Heart right ventricle (tissue), 16 donors: ENCODE measurements around the gene MTFMT. TPM values are rescaled to one million over a fixed set of nuclear protein-coding genes. Genes with fewer than 3 reads are reported as not detected.

Experiments
- ATAC-seq, 8 donors: fragments of 200-7000 bp; cut with Tn5 transposase; one replicate each; pipeline ENCODE4 v1.9.1; 2020; ENCODE audit warnings: mild to moderate bottlenecking in 8 of 8, moderate library complexity in 8 of 8, moderate number of reproducible peaks in 1 of 8
- DNase-seq, 2 donors: peaks; one replicate each; pipeline ENCODE4 v3.0.0-alpha.2; 2020
- H3K27ac ChIP-seq, 10 donors: fragments of 200-600 bp; sonication (generic) in 2 of 10; one replicate each; pipeline versions ENCODE4 v1.5.0 to v1.8.0; 2020 to 2022; ENCODE audit warnings: mild to moderate bottlenecking in 3 of 10
- H3K27me3 ChIP-seq, 7 donors: fragments of 200-600 bp; one replicate each; pipeline ENCODE4 v1.8.0; 2021 to 2022; ENCODE audit warnings: mild to moderate bottlenecking in 2 of 7
- H3K36me3 ChIP-seq, 9 donors: fragments of 200-600 bp; sonication (generic) in 1 of 9; one replicate each; pipeline versions ENCODE4 v1.5.0 to v1.8.0; 2020 to 2022; ENCODE audit warnings: mild to moderate bottlenecking in 2 of 9
- H3K4me1 ChIP-seq, 9 donors: fragments of 200-600 bp; sonication (generic) in 1 of 9; one replicate each; pipeline versions ENCODE4 v1.5.0 to v1.8.0; 2020 to 2022; ENCODE audit warnings: mild to moderate bottlenecking in 4 of 9
- H3K4me3 ChIP-seq, 10 donors: fragments of 200-600 bp; sonication (generic) in 2 of 10; one replicate each; pipeline versions ENCODE4 v1.5.0 to v1.8.0; 2020 to 2022; ENCODE audit warnings: mild to moderate bottlenecking in 7 of 10, moderate library complexity in 2 of 10
- H3K9me3 ChIP-seq, 11 donors: fragments of 200-600 bp in 10 of 11; sonication (generic) in 2 of 11; one replicate each; pipeline versions ENCODE4 v1.5.0 to v1.8.0; 2013 to 2022; ENCODE audit warnings: mild to moderate bottlenecking in 2 of 11, control low read depth in 1 of 11, moderate library complexity in 1 of 11
- CTCF ChIP-seq, 9 donors: fragments of 200-600 bp; sonication (generic) in 2 of 9; IDR thresholded peaks; one replicate each; pipeline versions ENCODE4 v1.5.0 to v1.8.0; 2021 to 2022; ENCODE audit warnings: antibody characterized with exemption in 9 of 9, mild to moderate bottlenecking in 5 of 9, moderate library complexity in 1 of 9
- WGBS, 2 donors: extraction: QIAGEN DNeasy Blood & Tissue Kit; methylation state at CpG; one replicate each; pipeline ENCODE4 v1.1.7; 2013; ENCODE audit warnings: inconsistent platforms in 1 of 2; 5-methylcytosine and 5-hydroxymethylcytosine counted together
- intact Hi-C, 10 donors: fragments of 100-400 bp; cut with DNase I; formaldehyde crosslinking; loops; one replicate each; pipeline versions ENCODE4 v1.11.1 to v1.14.2; 2022
- polyA plus RNA-seq, 2 donors: library from polyadenylated mRNA; stranded (reverse); fragments of 200-250 nt; gene quantifications; one replicate each; pipeline ENCODE4 v1.2.3, GENCODE V29; 2013
- total RNA-seq, 10 donors: library from RNA; stranded (reverse); fragmentation: NEBNext Ultra II Directional in 3 of 10; extraction: Animal tissue kit (Norgen Biotek cat#: 25700) in 3 of 10; gene quantifications; one replicate each; pipeline versions ENCODE4 v1.2.1 to v1.2.4, GENCODE V29; 2021 to 2023
- donor health status: Arrhythmogenic right ventricular cardiomyopathy.
- donor health status: ischemic (EF 13 %, LVEDD 7.1; RV severe dilation, severe dysfunction).
- donor health status: healthy with polysubstance abuse.
- donor health status: DM: no; HTN: yes; CAD: no.
- donor health status: DM: no; HTN: no; CAD: no.
- donor health status: ischemic (EF 25% LVEDD 6.9; RV normal size, moderate dysfunction).
- donor health status: ischemic (EF 25% LVEDD 5.7; RV mildly dilated, moderate dysfunction).
- donor health status: healthy.
- donor health status: DM: yes; HTN: yes; CAD: no.
- donor health status: Ischemic cardiomyopathy.
- donor health status: ischemic (EF 35%, LVEDD 5.7; RV mildly dilated, moderate dysfunction).
- donor health status: nonischemic (EF 11% LVEDD 7.7; RV severe dilation, severe dysfunction).
- donor health status: DM: yes; HTN: yes; CAD: no.
- donor health status: PGD.
- donor health status: ischemic (EF 29% LVEDD 5.4; RV normal size, mild dysfunction).
- donor health status: nonischemic (EF 23%, LVEDD 6.1; RV moderate dilation, normal function).

Gene MTFMT
- total and polyA plus RNA-seq, 12 donors: 5.5 to 21.9 (median 18.2) TPM

GRCh38 chr15:64979252-64979710 lies 50.2 kb downstream of the MTFMT start:
- intact Hi-C loops: no loop called here
- 78 to 80% methylated on average over 7 of the region's 7 CpGs for WGBS, 2 donors
- TF ChIP-seq CTCF (IDR thresholded peaks at IDR 0.05): no peak
- no peak overlapping the region for H3K4me3 ChIP-seq
- H3K27me3 ChIP-seq: no peaks in the 10 kb centered on the region
- DNase-seq (no peak), ATAC-seq (no peak)
- peaks cover 0 to 14% (median 0%) of the 10 kb centered on the region in 9 donors for H3K4me1 ChIP-seq
- H3K9me3 ChIP-seq: no peaks in the 10 kb centered on the region
- peaks cover 0 to 89% (median 25%) of the 10 kb centered on the region in 9 donors for H3K36me3 ChIP-seq
- H3K27ac ChIP-seq: no peak overlapping the region

GRCh38 chr15:64975390-64975789 lies 54.0 kb downstream of the MTFMT start:
- no peak overlapping the region for H3K4me3 ChIP-seq
- intact Hi-C loops: no loop called here
- ATAC-seq (no peak), DNase-seq (no peak)
- peaks cover 0 to 100% (median 44%) of the 10 kb centered on the region in 9 donors for H3K36me3 ChIP-seq
- WGBS, 2 donors: 88 to 92% methylated on average over 5 of the region's 5 CpGs
- H3K4me1 ChIP-seq: no peaks in the 10 kb centered on the region
- no peaks in the 10 kb centered on the region for H3K27me3 ChIP-seq
- no peak overlapping the region for H3K27ac ChIP-seq
- H3K9me3 ChIP-seq: no peaks in the 10 kb centered on the region
- TF ChIP-seq CTCF (IDR thresholded peaks at IDR 0.05): no peak

- no peak for TF ChIP-seq CTCF (IDR thresholded peaks at IDR 0.05)
- Histone ChIP-seq H3K9me3 (no peaks in the 10 kb centered on the region), H3K4me1 (no peaks in the 10 kb centered on the region), H3K27me3 (no peaks in the 10 kb centered on the region), H3K27ac (no peak overlapping the region), H3K36me3 (peaks cover 0 to 100% (median 47%) of the 10 kb centered on the region in 9 donors), H3K4me3 (no peak overlapping the region)
- DNase-seq: no peak
- no peak for ATAC-seq
- 89 to 92% methylated on average over 7 of the region's 7 CpGs for WGBS, 2 donors
- intact Hi-C loops: no loop called here
Observed at GRCh38 chr15:64970698-64971097, 58.7 kb downstream of the MTFMT start.

GRCh38 chr15:64969401-64969800 lies 60.0 kb downstream of the MTFMT start:
- no peak for TF ChIP-seq CTCF (IDR thresholded peaks at IDR 0.05)
- no peak for ATAC-seq
- Histone ChIP-seq H3K36me3 (peaks cover 0 to 100% (median 56%) of the 10 kb centered on the region in 9 donors), H3K9me3 (no peaks in the 10 kb centered on the region), H3K27me3 (no peaks in the 10 kb centered on the region), H3K4me3 (no peak overlapping the region), H3K27ac (no peak overlapping the region), H3K4me1 (no peaks in the 10 kb centered on the region)
- WGBS, 2 donors: 90 to 92% methylated on average over 1 of the region's 1 CpG
- DNase-seq: no peak
- intact Hi-C loops: no loop called here
